Raji (cell line): ENCODE results near the gene CT47A1.
"Not testable (repeated sequence)": the region's sequence is repeated elsewhere in the genome, so short reads cannot be mapped to it uniquely, and the experiment has no call there.

Experiments used
- POLR2A ChIP-seq: IDR thresholded peaks from 2 replicates; pipeline ENCODE4 v1.6.1; 2011; ENCODE audit warnings: low read depth, low read length, control low read depth; ENCODE audit not compliant: insufficient read depth

CT47A1 gene

DNA sequence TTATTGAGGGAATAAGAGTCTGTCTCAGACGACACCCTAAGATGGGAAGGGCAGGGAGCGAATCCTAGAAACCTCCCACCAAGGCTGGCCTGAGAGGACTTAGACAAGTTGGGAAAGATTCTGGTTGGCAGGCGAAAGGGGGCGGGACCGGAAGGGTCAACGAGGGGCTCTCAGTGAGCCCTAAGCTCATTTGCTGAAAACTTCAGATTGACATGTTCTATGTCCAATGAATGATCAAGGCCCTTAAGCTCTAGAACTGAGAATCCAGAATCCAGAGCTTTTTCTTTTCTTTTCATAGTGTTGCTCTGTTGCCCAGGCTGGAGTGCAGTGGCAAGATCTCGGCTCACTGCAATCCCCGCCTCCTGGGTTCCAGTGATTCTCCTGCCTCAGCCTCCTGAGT, at the start of gene CT47A1:
Gene CT47A1, minus strand, starts transcription at position 101 of the 400 bp plus-strand sequence. CDS start 231 bp downstream, outside the sequence.
- not testable (repeated sequence) for TF ChIP-seq POLR2A

DNA sequence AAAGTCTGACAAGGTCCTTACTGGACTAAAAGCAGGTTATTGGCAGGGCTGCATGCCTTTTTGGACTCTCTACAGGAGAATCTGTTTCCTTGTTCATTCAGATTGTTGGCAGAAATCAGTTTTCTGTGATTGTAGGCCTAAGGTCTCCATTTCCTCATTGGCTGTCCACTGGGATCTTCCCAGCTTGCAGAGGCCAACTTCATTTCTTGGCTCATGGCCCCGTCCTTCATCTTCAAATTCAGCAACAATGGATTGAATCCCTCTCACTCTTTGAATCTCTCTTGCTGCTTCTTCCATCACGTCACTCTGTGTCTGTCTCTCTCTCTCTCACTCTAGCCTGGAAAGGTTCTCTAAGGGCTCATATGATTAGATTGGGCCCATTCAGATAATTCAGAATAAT, 47.0 kb upstream of the CT47A1 start:
- no peak for TF ChIP-seq POLR2A

DNA sequence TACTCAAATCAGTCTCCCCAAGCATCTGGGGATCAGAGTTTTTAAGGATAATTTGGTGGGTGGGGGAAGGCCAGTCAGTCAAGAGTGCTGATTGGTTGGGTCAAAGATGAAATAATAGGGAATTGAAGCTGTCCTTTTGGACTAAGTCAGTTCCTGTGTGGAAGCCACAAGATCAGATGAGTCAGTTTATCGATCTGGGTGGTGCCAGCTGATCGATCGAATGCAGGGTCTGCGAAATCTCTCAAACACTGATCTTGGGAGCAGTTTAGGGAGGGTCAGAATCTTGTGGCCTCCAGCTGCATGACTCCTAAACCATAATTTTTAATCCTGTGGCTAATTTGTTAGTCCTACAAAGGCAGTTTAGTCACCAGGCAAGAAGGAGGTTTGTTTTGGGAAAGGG, 44.5 kb upstream of the CT47A1 start:
- no peak for TF ChIP-seq POLR2A

DNA sequence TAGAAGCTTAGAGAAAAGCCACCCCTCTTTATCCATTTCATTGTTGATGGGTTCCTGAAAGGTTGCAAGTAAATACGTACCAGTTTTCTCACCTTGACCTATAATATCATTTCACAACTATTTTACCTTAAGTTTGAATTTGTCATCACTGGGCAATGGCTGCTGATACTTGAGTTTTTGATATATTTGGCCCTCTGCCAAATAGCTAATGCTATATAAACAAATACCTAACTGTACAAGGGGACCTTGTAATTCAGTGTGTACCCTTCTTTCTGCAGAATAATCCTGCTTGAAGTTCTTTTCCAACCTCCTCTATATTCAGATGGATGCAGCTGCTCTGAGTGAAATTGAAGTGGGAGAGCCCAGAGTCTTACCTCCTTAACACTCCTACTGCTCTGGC, 42.9 kb upstream of the CT47A1 start:
- no peak for TF ChIP-seq POLR2A

DNA sequence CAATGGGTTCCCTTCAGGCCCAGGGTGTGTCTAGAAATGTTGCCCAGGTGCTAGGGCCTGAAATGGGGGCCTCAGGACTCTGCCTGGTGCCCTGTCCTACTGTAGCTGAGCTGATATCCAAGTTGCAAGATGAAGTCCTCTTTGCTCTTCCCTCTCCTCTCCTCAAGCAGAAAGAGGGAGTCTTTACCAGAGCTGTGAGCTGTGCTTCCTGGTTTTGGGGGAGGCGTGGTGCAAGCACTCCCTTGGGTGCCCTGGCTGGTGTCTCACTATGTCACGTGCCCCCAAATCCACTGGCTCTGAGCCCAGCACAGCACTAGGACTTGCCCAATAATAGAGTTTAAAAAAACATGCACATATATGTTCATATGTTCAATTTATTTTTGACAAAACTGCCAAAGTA, 29.3 kb upstream of the CT47A1 start:
- no peak for TF ChIP-seq POLR2A

DNA sequence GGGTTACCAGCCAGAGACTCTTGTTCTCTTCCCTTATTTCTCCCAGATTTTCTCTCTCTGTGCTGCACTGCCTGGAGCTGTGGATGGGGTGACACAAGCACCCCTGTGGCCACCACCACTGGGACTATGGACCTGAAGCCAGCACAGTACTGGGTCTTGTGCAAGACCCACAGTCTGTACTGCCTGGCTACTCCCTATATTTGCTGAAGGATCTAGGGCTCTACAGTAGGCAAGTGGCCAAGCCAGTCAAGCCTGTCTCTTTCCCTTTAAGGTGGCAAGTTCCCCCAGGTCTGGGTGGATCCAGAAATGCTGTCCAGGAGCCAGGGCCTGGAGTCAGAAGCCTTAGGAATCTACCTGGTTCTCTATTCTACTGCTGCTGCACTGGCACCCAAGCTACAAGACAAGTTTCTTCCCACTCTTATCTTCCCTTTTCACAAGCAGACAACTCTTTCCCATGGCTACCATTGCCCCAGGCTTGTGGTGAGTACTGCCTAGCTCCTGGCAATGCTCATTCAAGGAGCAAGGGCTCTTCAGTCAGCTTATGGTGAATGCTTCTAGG, 28.4 kb upstream of the CT47A1 start:
- no peak for TF ChIP-seq POLR2A

DNA sequence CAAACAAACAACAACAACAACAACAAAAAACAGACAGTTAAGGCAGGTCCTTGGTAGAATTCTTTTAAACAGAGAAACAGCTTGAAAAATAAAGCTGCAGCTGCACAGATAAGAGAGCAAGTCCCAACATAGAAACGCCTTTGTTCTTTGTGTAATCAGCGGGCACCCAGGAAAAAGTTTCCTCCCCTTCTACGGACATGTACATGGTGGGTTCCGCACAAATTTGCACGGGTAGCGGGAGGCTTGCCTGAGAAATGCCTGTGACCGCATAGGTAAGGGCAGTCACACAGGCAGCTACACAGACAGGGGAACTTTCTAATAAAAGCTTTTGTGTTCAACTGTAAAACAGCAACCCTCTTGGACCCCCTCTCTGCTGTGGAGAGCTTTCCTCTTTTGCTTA, 25.7 kb upstream of the CT47A1 start:
- no peak for TF ChIP-seq POLR2A

DNA sequence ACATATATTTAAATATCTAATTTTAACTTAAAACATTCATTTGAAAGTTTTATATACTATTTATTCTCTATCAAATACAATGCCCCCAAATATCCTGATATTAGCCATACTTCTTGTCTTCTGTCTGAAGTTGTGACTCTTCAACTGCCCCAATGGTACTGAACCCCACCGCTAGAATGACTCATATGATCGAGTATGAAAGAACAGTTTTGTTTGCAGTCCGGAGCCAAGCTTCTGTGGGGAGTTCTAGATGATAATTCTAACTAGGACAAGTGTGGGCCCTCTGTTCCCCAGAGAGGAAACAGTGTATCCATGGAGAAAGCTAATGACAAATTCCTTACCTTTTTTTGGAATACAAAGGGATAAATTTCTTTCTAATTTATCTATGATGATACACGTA, 24.7 kb upstream of the CT47A1 start:
- no peak for TF ChIP-seq POLR2A

DNA sequence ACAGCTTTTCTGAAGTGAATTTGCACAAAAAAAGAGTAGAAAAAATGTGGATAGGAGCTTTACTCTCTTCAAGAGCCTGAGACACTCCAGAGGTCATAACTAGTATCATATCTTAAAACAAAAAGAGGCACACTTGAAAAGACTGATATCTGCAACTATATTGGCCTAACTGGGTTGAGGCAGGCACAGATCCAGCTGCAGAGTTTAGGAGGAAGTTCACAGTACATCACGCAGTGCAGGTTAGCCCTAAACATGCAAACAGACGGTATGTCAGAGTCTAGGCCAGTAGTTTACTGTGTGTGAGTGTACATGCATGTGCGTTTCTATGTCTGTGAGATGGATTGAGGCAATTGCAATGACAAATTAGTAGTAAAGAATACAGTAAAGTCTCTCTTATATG, 24.2 kb upstream of the CT47A1 start:
- TF ChIP-seq POLR2A = no peak

DNA sequence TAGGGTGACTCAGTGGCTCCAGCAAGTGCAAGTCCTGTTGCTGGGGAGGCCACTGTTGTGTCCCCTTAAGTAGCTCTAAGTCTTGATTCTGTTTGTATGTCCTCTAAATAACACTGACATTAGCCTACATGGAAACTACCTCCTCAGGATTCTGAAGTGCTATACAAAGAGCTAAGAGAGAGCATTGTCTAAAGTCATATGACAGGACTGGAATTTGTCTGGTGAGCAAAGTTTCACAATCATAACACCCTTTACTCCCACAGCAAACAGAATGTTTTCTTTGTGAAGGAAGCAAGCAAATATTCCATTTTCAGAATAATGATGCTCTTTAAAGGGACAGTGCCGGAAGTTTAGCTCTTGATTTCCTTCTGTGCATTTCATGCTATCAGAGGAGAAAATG, 23.4 kb upstream of the CT47A1 start:
- TF ChIP-seq POLR2A = no peak

DNA sequence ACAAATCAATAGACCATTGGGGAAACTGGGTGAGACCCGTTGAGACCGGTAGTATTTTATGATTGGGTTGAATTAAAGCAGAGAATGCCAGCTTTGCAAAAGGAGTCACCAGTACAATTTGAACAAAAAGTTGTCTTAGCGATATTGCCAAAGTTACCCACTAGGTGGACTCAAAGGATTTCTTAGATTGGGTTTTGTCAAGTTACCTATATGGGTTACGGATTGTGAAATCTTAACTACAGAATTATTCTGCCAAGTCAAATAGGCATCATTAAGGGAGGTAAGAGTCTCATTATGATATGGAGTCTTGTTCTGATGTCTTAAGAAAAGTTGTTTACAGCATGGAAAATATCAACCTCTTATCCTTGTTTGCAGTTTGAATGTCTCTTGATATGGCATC, 15.0 kb upstream of the CT47A1 start:
- TF ChIP-seq POLR2A = no peak

DNA sequence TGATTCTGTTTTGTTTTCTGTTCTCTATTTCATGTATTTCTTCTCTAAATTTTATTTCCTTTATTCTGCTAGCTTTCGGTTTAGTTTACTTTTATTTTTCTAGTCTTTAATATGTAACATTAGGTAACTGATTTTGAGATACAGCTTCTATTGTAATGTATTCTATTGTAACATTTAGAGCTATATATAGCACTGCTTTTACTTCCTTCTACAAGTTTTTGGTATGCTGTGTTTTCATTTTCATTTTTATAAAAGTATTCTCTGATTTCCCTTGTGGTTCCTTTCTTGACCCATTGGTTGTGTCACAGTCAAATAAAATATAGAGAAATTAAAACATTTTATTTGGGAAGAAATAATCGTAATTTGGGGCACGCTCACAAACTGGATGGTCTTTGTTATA, 13.9 kb upstream of the CT47A1 start:
- no peak for TF ChIP-seq POLR2A

DNA sequence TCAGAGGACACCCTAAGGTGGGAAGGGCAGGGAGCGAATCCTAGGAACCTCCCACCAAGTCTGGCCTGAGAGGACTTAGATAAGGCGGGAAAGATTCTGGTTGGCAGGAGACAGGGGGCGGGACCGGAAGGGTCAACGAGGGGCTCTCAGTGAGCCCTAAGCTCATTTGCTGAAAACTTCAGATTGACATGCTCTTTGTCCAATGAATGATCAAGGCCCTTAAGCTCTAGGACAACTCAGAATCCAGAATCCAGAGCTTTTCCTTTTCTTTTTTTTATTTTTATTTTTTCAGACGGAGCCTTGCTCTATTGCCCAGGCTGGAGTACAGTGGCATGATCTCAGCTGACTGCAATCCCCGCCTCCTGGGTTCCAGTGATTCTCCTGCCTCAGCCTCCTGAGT, 29.1 kb downstream of the CT47A1 start, which contains the start of gene CT47A7:
Gene CT47A7, minus strand, starts transcription at position 101 of the 400 bp plus-strand sequence. CDS start 255 bp downstream, outside the sequence.
- not testable (repeated sequence) for TF ChIP-seq POLR2A
